Subcutaneous adipose tissue (tissue), 4 donors: ENCODE results near the gene ATIC. TPM values are rescaled to one million over a fixed set of nuclear protein-coding genes. Genes with fewer than 3 reads are reported as not detected.

Experiments used
- total RNA-seq, 4 donors: library from RNA; depleted of rRNA; stranded (reverse); fragments of >200 nt; gene quantifications; one replicate each; pipeline ENCODE4 v1.1.0, GENCODE V29; 2016
- TF ChIP-seq, protein P1 (sequence below): fragments of 450-650 bp; IDR thresholded peaks from one replicate; pipeline ENCODE4 v1.5.1; 2016; ENCODE audit warnings: low read depth, mild to moderate bottlenecking, control low read depth, antibody characterized with exemption, moderate library complexity

ATIC gene
- total RNA-seq, 4 donors from 2014 or later = 33.5 to 71.9 (median 55.2) TPM

DNA sequence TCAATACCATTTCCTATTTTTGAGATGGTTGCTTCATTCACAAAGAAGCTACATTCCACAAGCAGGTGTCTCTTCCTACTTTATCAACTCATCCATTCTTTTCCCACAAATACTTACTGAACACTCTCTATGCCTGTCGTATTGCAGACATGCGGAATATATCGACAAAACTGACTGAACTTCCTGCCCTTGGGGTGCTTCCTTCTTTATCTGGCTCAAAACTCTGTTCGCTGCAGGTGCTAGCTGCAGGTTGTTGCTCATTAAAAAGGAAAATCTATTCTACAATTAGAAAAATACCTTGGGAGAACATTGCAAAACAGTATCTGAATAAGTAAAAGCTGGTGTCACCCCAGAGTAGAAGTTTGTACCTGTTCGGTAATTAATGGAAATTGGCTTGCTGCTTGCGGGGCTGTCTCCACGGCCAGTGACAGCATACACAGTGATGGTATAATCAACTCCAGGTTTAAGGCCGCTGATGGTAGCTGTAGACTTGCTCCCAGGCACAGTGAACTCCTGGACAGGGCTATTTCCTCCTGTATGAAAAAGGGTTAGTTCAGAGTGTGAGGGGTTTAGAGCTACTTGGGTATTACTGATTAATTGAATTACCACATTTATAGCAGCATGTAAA, 71.9 kb downstream of the ATIC start:
- TF ChIP-seq, protein P1, sequence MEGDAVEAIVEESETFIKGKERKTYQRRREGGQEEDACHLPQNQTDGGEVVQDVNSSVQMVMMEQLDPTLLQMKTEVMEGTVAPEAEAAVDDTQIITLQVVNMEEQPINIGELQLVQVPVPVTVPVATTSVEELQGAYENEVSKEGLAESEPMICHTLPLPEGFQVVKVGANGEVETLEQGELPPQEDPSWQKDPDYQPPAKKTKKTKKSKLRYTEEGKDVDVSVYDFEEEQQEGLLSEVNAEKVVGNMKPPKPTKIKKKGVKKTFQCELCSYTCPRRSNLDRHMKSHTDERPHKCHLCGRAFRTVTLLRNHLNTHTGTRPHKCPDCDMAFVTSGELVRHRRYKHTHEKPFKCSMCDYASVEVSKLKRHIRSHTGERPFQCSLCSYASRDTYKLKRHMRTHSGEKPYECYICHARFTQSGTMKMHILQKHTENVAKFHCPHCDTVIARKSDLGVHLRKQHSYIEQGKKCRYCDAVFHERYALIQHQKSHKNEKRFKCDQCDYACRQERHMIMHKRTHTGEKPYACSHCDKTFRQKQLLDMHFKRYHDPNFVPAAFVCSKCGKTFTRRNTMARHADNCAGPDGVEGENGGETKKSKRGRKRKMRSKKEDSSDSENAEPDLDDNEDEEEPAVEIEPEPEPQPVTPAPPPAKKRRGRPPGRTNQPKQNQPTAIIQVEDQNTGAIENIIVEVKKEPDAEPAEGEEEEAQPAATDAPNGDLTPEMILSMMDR = no peak

DNA sequence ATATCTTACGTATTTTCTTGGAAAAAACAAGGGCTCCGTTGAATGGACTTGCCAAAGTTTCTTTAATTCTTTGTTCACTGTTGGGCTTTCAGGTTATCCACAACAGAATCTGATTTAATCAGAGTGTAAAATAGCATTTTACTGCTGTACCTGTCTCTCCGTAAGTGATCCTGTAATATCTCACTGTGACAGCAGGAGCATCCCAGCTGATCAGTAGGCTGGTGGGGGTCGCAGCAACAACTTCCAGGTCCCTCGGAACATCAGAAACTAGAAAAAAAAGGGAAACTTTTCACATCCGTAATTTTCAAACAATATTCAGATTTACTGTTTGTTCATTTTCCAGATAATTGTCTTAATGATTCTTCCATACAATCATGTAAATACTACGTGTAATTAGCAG, 72.9 kb downstream of the ATIC start:
- TF ChIP-seq, protein P1 = no peak

DNA sequence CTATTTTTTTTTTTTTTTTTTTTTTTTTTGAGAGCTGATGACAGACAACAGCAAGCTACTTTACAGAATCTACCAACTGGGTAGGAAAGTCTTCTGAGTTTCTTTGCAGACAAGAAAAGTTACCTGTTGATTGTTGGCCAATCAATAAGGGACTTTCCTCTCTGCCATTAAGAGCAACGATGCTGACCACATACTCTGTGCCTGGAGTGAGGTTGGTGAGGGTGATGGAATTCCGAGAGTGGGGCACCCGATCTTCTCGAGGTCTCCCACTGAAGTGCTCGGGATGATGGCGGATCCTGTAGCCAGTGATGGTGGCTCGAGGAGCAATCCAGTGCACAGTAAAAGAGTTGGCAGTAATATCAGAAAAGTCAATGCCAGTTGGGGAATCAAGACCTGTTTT, 74.7 kb downstream of the ATIC start:
- TF ChIP-seq, protein P1 = no peak

- TF ChIP-seq, protein P1 = no peak
These were observed 76.3 kb downstream of the ATIC start for GRCh38 chr2:215388002-215388728.

DNA sequence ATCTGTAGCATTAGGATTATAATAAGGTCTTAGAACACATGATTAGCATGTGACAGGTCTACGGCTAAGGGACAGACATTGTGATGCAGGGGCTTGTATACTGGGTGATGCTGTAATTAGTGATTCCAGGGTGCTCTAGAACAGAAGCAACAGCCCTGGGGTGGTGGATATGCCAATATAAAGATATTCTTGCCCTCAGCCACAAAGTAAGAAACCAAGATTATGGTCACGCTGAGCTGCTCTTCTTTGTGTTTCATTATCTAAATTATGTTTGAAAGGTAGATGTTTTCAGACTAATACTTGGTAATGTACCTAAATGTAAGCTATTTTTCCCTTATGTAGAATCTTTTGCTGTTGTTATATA, 78.7 kb downstream of the ATIC start:
- TF ChIP-seq, protein P1 = no peak

GRCh38 chr2:215391531-215391930, 79.7 kb downstream of the ATIC start:
- TF ChIP-seq, protein P1 = no peak

DNA sequence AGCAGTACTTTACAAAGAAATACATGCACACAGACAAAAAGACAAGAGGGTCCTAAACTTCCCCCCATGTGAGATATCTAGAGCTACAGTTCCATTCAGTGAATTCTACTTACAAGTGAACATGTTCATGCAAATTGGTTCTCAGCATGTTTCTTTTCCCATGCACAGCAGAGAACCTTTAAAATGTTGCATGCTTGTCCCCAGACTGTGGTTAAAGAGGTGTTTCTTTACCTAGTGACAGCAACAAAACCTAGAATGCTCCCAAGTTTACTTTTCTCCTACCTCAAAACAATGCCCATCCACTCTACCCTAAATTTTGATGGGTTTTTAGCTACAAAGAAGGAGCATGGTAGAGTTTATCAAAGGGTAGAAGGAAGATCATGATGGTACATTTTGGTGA, 80.3 kb downstream of the ATIC start:
- TF ChIP-seq, protein P1 = no peak
